Stimulated activated CD8-positive, alpha-beta memory T cell treated with anti-CD3 and anti-CD28 coated beads, Interleukin-7, amount 100 ng/mL, for 48 hours (primary cell): ENCODE measurements around the gene ASPHD2.
"Not testable (repeated sequence)": the region's sequence is repeated elsewhere in the genome, so short reads cannot be mapped to it uniquely, and the experiment has no call there.

Experiments used
- DNase-seq, 2 donors: peaks; one replicate each; pipeline ENCODE4 v3.0.0-alpha.2; 2020; ENCODE audit warnings: low read depth in 1 of 2; ENCODE audit errors: extremely low read depth in 1 of 2

Gene ASPHD2

DNA sequence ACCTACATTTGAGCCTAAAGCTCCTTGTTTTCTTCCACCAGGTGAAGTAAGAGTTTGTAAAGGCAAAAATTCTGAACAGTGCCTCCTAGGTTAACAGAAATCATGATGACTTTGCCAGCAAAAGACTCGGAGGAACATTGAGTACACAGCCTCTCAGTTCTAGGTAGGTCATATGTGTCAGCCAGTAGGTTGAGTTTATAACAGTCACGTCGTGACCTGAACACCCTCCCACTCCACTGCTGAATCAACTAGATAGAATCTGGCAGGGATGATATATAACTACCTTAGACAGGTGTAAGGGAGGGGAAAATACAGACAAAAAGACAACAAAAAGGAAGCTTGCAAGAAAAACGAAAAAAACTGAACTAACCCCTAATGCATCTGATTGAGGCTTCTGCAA lies 12.8 kb upstream of the ASPHD2 start:
- DNase-seq: no peak

DNA sequence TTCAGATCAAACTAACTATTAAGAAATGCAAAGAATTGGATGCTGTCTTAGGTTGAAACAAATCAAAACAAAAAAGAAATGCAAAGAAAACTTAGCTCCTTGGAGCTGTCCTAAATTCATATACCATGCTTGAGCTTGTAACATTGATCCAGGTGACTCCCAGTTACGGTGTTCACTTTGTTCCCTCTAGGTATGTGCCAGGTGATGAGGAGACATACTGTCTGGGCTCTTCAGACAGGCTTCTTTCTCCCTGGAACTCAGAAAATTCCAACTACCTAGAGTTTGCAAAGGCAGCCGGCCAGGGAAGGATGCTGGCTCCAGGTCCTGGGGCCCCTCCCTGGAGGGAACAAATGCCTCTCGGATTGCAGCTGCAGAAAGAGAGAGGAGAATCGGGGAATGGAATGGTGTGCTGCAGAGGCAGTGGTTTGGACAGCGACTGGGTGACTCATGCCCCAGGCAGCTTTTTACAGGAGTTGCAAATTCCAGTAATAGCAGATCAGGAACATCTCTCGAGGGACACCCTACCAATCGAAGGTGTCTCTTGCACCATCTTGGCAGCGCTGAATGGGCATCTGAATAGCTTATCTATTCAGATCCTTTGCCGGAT lies 12.3 kb upstream of the ASPHD2 start:
- DNase-seq: no peak

GRCh38 chr22:26417406-26417805 lies 11.7 kb upstream of the ASPHD2 start:
- DNase-seq: no peak

DNA sequence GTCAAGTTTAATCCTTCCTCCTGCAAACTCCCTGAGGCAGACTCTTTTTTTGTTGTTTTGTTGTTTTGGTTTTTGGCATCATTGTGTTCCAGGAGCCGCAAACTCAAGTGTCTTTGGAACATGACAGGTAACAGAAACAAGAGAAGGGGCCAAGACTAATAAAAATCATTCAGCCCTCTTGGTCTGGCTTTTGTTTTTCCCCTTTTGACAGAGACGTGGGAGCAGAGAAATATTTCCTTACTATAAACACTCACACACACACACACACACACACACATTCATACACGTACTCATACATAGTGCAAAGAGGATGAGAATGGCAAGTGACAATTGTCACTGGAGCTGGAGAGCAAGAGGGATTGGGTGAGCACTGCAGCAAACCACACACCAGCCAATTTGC lies 10.4 kb upstream of the ASPHD2 start:
- no peak for DNase-seq

- DNase-seq: no peak
These were observed 2.1 kb upstream of the ASPHD2 start for GRCh38 chr22:26426924-26427323.

DNA sequence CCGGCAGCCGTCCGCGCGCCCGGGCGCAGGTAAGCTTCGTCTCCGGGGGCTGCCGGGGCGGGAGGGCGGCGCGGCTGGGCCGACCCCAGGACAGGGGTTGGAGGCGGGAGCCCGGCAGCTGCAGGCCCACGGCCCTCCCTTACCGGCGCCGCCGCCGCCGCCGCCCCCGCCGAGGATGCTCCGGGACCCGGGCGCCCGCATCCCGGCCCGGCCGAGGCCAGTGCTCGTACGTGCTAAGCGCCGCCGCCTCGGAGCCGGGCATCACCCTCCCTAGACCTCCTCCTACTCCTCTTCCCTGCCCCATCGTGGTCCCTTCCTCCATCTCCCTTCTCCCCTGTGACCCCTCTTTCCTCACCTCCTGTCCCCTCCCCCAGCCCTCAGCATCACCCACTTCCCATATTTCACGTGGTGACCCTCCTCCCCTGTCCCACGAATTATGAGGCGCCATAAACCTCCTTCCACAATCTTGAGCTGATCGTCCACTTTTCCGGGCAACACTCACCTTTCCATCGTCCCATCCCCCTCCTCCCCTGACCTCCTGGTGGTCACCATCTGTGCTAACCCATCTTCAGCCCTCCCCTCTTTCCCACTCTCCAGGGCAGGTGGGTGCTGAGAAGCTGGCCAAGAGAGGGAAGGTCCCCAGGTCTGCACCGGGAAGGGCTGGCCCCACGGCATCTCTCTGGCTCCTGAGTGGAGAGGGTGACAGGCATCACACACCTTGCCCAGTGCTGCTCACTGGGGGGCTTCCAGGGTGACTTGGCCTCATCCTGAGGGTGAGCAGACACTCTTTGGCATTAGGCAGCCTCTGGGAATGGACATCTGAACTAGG lies 612 bp downstream of the ASPHD2 start:
- no peak for DNase-seq

GRCh38 chr22:26430600-26430999 lies 1.5 kb downstream of the ASPHD2 start:
- DNase-seq: no peak

DNA sequence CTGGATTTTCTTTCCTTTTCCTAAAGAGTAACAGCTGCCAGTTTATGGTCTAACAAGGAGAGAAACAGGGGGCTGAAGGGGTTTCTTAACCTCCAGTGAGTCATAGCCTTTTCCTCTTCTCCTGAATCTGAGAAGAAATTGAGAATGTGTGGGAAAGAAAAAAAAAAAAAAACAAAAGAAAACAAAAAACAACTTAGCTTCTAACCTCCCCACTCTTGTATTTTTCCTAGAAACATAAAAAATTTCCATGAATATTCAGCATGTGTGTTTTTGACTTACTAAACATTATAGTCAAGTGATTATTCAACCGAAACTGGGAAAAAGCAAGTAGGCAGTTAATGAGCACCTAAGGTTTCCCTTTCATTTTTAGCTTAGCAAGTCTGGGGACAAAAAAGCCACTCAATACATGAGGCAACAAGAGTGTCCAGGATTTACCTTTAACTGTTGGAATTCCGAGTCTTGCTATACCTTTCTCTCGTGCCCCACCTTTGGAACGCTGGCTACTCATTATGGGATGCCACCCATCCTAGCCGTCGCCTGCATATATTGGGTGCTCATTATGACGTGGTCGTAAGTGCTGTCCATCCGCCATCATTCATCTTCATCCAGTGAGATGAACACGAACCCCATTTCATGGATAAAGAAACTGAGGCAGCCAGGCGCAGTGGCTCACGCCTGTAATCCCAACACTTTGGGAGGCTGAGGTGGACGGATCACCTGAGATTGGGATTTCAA lies 2.4 kb downstream of the ASPHD2 start:
- DNase-seq: no peak

DNA sequence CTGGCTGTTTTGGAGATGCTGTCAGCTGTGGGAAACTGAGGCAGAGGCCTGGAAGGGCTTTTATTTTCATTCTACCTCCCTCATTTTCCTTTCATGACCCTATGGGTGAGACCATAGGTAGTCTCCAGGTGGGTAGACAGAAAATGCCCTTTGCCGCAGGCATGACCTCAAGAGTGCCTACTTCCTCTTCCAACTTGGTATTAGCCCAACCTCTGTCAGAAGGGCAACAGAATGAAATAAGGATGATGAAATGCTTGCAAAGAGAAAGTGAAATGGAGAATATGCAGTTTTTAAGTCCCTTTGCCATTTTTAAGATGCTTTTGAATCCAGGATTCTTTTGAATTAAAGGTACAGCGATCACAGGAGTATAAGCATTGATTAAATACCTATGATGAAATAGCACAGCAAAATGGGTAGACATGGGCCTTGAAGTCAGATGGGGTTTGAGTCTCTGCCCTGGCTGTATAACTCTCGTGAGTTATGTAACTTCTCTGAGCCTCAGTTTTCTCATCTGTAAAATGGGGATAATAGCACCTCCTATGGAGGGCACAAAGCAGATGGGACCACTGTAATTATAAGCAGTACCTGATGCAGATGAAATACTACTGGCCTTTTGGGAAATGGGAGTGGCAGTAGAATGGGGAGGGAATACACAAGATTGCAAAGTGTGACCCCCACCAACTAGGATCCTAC lies 3.7 kb downstream of the ASPHD2 start:
- no peak for DNase-seq

- DNase-seq: no peak
These were observed 4.7 kb downstream of the ASPHD2 start for GRCh38 chr22:26433805-26434204.

GRCh38 chr22:26435327-26436093 lies 6.5 kb downstream of the ASPHD2 start:
- DNase-seq: no peak

DNA sequence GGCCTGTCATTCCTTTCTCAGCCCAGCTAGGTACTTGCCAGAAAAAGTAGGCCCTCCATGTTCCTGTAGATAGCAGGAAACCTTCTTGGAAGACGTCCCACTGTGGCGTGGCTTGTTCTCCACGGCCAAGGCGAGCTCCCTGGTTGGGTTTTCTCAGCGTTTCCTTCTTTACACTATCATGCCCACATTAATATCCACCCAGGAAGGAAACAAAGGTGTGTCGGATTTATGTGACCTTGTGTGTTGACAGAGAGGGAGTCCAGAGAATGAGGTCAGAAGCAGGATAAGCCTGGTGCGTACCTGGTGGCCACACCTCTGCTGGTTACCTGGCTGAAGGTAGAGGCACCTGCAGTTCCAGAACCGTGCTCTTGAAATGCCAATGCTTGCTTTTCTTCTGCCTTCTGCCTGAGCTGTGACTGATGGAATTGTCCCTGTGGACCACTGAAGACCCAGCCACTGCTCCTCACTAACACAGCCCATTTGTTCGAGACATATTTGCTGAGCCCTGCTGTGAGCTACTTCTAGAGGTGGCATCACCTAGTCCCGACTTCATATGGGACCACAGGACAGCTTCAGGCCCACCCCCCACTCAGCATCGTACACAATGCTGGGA lies 7.9 kb downstream of the ASPHD2 start:
- DNase-seq: no peak

- DNase-seq: no peak
These were observed 8.8 kb downstream of the ASPHD2 start for GRCh38 chr22:26437694-26438392.

- not testable (repeated sequence) for DNase-seq
These were observed 9.7 kb downstream of the ASPHD2 start for GRCh38 chr22:26438776-26439175.

GRCh38 chr22:26439559-26439958 lies 10.5 kb downstream of the ASPHD2 start:
- DNase-seq: no peak

DNA sequence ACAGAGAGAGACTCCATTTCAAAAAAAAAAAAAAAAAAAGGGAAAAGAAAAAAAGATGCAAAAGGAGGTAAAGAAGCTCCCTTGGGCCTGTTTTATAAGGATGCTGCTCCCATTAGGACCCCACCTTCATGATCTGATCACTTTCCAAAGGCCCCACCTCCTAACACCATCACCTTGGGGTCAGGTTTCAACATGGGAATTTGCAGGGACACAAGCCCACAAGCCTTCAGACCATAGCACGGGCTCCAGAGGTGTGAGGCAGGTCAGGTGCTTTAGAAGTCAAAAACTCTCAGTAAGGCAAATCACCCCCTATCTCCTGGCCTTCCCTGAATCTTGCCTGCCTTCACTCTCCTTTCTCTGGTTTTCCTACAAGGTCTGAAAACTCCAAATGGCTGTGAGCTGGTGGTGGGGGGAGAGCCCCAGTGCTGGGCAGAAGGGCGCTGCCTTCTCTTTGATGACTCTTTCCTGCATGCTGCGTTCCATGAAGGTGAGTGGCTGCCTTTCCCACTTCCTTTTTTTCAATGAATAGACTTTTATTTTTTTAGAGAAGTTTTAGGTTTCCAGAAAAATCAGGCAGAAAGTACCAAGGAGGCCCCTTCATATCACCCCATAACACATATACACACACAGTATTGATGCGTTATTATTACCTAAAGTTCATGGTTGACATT lies 13.2 kb downstream of the ASPHD2 start:
- DNase-seq: no peak

- DNase-seq: no peak
These were observed 15.0 kb downstream of the ASPHD2 start for GRCh38 chr22:26443901-26444690.

DNA sequence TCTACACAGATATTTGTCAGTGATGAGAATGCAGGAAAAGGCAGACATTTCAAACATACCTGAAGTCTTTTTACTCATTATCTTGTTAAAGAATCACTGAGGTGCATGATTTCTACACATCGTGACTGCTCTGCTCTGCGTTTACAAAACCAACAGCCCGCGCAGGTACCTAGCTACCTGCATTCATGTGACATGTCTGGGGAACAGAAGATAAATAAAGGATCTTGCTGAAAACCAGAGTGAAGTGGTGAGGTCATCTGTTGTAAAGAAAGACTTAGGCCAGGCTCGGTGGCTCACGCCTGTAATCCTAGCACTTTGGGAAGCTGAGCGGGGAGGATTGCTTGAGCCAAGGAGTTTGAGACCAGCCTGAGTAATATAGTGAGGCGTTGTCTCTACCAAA lies 15.7 kb downstream of the ASPHD2 start:
- DNase-seq: no peak
